Measurements from ENCODE around the gene TEC.
"Not testable (repeated sequence)": the region's sequence is repeated elsewhere in the genome, so short reads cannot be mapped to it uniquely, and the experiment has no call there.

The TEC gene

GRCh38 chr4:48169636-48170035, 100.0 kb downstream of the TEC start:
- ChIA-PET POLR2A (no interaction called here), CTCF (interaction anchor here (0.7 to 1.5 kb wide), 6 partner anchors 9 to 107 kb away, joined by 3 read pairs; no protein-coding TSS in a partner anchor)
- TF ChIP-seq CTCF (IDR thresholded peaks at IDR 0.05; ENCODE audit: control extremely low read depth, extremely low read depth, low read depth, missing control alignments): no peak
- DNase-seq (ENCODE audit: extremely low spot score): no peak

GRCh38 chr4:48167538-48168263, 101.9 kb downstream of the TEC start:
- ChIA-PET POLR2A (no interaction called here), CTCF (interaction anchor here (1.0 kb wide), 1 partner anchor 13 kb away, joined by 4 read pairs; no protein-coding TSS in a partner anchor)
- TF ChIP-seq CTCF (IDR thresholded peaks at IDR 0.05; ENCODE audit: control extremely low read depth, extremely low read depth, low read depth, missing control alignments): no peak
- DNase-seq (ENCODE audit: extremely low spot score): no peak

- DNase-seq (ENCODE audit: extremely low spot score); POLR2A ChIA-PET: not testable (repeated sequence)
- CTCF ChIA-PET: interaction anchor here (1.2 to 1.3 kb wide), 4 partner anchors 10 to 36 kb away, joined by 3 to 6 read pairs (median 4); no protein-coding TSS in a partner anchor
Measured at GRCh38 chr4:48164561-48164960, 105.1 kb downstream of the TEC start.

GRCh38 chr4:48163746-48164145, 105.9 kb downstream of the TEC start:
- CTCF ChIA-PET: no interaction called here
- TF ChIP-seq CTCF (IDR thresholded peaks at IDR 0.05; ENCODE audit: control extremely low read depth, extremely low read depth, low read depth, missing control alignments): no peak
- POLR2A ChIA-PET: no interaction called here
- DNase-seq (ENCODE audit: extremely low spot score): no peak

- CTCF ChIA-PET: no interaction called here
- POLR2A ChIA-PET: no interaction called here
- no peak for DNase-seq (ENCODE audit: extremely low spot score)
- TF ChIP-seq CTCF (IDR thresholded peaks at IDR 0.05; ENCODE audit: control extremely low read depth, extremely low read depth, low read depth, missing control alignments): no peak
Measured at GRCh38 chr4:48162162-48162561, 107.5 kb downstream of the TEC start.

- POLR2A ChIA-PET: no interaction called here
Measured at GRCh38 chr4:48157271-48157670, 112.4 kb downstream of the TEC start.

More at GRCh38 chr4:48157271-48157670, 112.4 kb downstream of the TEC start:
- DNase-seq (ENCODE audit: extremely low spot score): no peak
- CTCF ChIA-PET: interaction anchor here (0.9 to 1.3 kb wide), 2 partner anchors 9 to 30 kb away, joined by 3 read pairs; no protein-coding TSS in a partner anchor
- no peak for TF ChIP-seq CTCF (IDR thresholded peaks at IDR 0.05; ENCODE audit: control extremely low read depth, extremely low read depth, low read depth, missing control alignments)

Measured in GM10248 (cell line).